GM13977 (cell line): ENCODE measurements around the gene ZNF841.
"Not testable (repeated sequence)": the region's sequence is repeated elsewhere in the genome, so short reads cannot be mapped to it uniquely, and the experiment has no call there.

Experiments
- DNase-seq: peaks from one replicate; pipeline ENCODE4 v3.0.0; 2012; ENCODE audit warnings: low spot score
- CTCF ChIP-seq: IDR thresholded peaks from 2 replicates; pipeline ENCODE4 v1.5.1; 2012; ENCODE audit warnings: mild to moderate bottlenecking, control low read depth; ENCODE audit not compliant: insufficient read depth; ENCODE audit errors: extremely low read depth, missing control alignments
- in situ Hi-C: fragments of 300-500 bp; cut with MboI; formaldehyde crosslinking; loops from one replicate; pipeline ENCODE4 v1.12.0; 2022; ENCODE audit warnings: low sequenced_read_pairs, low pct_unique_long_range_greater_than_20kb, mixed read lengths, inconsistent platforms; ENCODE audit not compliant: unreplicated experiment

The ZNF841 gene

GRCh38 chr19:52102782-52103181, 7.2 kb upstream of the ZNF841 start:
- in situ Hi-C loops = no loop called here
- no peak for DNase-seq
- TF ChIP-seq CTCF = no peak

GRCh38 chr19:52101866-52102562, 6.4 kb upstream of the ZNF841 start:
- DNase-seq = no peak
- in situ Hi-C loops = no loop called here
- no peak for TF ChIP-seq CTCF

- no peak for DNase-seq
- TF ChIP-seq CTCF = no peak
- in situ Hi-C loops = no loop called here
Measured at GRCh38 chr19:52099497-52100138, 4.1 kb upstream of the ZNF841 start.

- DNase-seq, in situ Hi-C loops: not testable (repeated sequence)
Measured at GRCh38 chr19:52096416-52096815, 851 bp upstream of the ZNF841 start.

GRCh38 chr19:52094526-52095130, 937 bp downstream of the ZNF841 start:
- TF ChIP-seq CTCF = no peak
- in situ Hi-C loops = no loop called here
- DNase-seq = no peak

GRCh38 chr19:52086481-52086880, 9.1 kb downstream of the ZNF841 start:
- in situ Hi-C loops = no loop called here

More at GRCh38 chr19:52086481-52086880, 9.1 kb downstream of the ZNF841 start:
- no peak for TF ChIP-seq CTCF
- DNase-seq = no peak
